Kidney (tissue), 14 donors: Measurements from ENCODE around the gene METTL24. TPM values are rescaled to one million over a fixed set of nuclear protein-coding genes. Genes with fewer than 3 reads are reported as not detected.

Source experiments
- DNase-seq, 5 donors: peaks; one replicate each; pipeline ENCODE4 v3.0.0-alpha.2; 2013 to 2020
- FAIRE-seq: peaks from 2 replicates; lab custom pipeline; 2012; peaks lifted over from hg19 to GRCh38; lab: Jason Lieb, UNC
- H3K27ac ChIP-seq, 2 donors: one replicate each; pipeline ENCODE4 v1.7.0; 2013; ENCODE audit warnings: low read depth in 2 of 2, low read length in 2 of 2, inconsistent platforms in 1 of 2
- H3K27me3 ChIP-seq: one replicate; pipeline ENCODE4 v1.7.1; 2013; ENCODE audit warnings: low read length, inconsistent platforms; ENCODE audit not compliant: control insufficient read depth, insufficient read depth
- H3K36me3 ChIP-seq, 3 donors: one replicate each; pipeline versions ENCODE4 v1.7.0 to v1.7.1; 2013; ENCODE audit warnings: low read length in 3 of 3, control low read depth in 1 of 3, inconsistent platforms in 1 of 3; ENCODE audit not compliant: insufficient read depth in 3 of 3, control insufficient read depth in 2 of 3
- H3K4me1 ChIP-seq, 3 donors: one replicate each; pipeline versions ENCODE4 v1.7.0 to v1.7.1; 2013; ENCODE audit warnings: low read length in 3 of 3, inconsistent platforms in 1 of 3, low read depth in 1 of 3; ENCODE audit not compliant: control insufficient read depth in 2 of 3, insufficient read depth in 2 of 3
- H3K4me3 ChIP-seq, 3 donors: one replicate each; pipeline versions ENCODE4 v1.7.0 to v1.8.1; 2013; ENCODE audit warnings: low read length in 3 of 3, control low read depth in 1 of 3, inconsistent platforms in 1 of 3
- H3K9ac ChIP-seq, 3 donors: one replicate each; pipeline versions ENCODE4 v1.7.0 to v1.7.1; 2013; ENCODE audit warnings: low read length in 3 of 3, control low read depth in 1 of 3, inconsistent platforms in 1 of 3
- H3K9me3 ChIP-seq, 3 donors: one replicate each; pipeline versions ENCODE4 v1.7.0 to v1.7.1; 2013; ENCODE audit warnings: low read length in 3 of 3, control low read depth in 1 of 3, inconsistent platforms in 1 of 3; ENCODE audit not compliant: control insufficient read depth in 2 of 3, insufficient read depth in 1 of 3
- CTCF ChIP-seq: IDR thresholded peaks from 3 replicates; pipeline ENCODE4 v1.5.1; 2012; ENCODE audit warnings: mild to moderate bottlenecking, moderate library complexity, borderline replicate concordance; ENCODE audit not compliant: insufficient read depth; ENCODE audit errors: extremely low read depth
- intact Hi-C: fragments of 100-400 bp; cut with DNase I; formaldehyde crosslinking; loops from one replicate; pipeline ENCODE4 v1.11.1; 2022
- polyA plus RNA-seq: library from polyadenylated mRNA; stranded (reverse); fragments of 350-450 nt; fragmentation: Illumina TruSeq; extraction: RNeasy Lipid Tissue Mini Kit (QIAGEN cat#74804); gene quantifications from one replicate; pipeline ENCODE4 v1.2.3, GENCODE V29; 2014; ENCODE audit warnings: low read depth, low replicate concordance; ENCODE audit not compliant: insufficient read depth
- total RNA-seq: library from RNA; stranded (reverse); fragmentation: NEBNext Ultra II Directional; extraction: Animal tissue kit (Norgen Biotek cat#: 25700); gene quantifications from one replicate; pipeline ENCODE4 v1.2.1, GENCODE V29; 2021
- donor health status: control.
- donor health status: control.
- donor health status: control.
- donor health status: control.
- donor health status: control.
- donor health status: DM: yes; HTN: yes; CAD: no.
- donor health status: Normal renal cell carcinoma (clear cell type).

METTL24 gene
- total and polyA plus RNA-seq, 2 donors from 2014 or later = 1.4 to 3.5 TPM

- intact Hi-C loops = no loop called here
- H3K4me3 ChIP-seq = no peak overlapping the region
- H3K27ac ChIP-seq = no peak overlapping the region
- FAIRE-seq (no peak), DNase-seq (peak in 1 of 5 donors; percentile 22)
- H3K9ac ChIP-seq = no peak overlapping the region
- H3K4me1 ChIP-seq = peaks cover 0 to 17% (median 2%) of the 10 kb centered on the region in 3 donors
- H3K9me3 ChIP-seq = no peaks in the 10 kb centered on the region
- H3K36me3 ChIP-seq = no peaks in the 10 kb centered on the region
- H3K27me3 ChIP-seq = no peaks in the 10 kb centered on the region
- no peak for TF ChIP-seq CTCF
Observed at GRCh38 chr6:110332281-110332680, 25.9 kb downstream of the METTL24 start.

GRCh38 chr6:110331816-110332215, 26.3 kb downstream of the METTL24 start:
- no peaks in the 10 kb centered on the region for H3K9me3 ChIP-seq
- intact Hi-C loops = no loop called here
- H3K4me1 ChIP-seq = peaks cover 0 to 17% (median 2%) of the 10 kb centered on the region in 3 donors
- DNase-seq (peak in 4 of 5 donors; percentile 62 to 84 (median 71)), FAIRE-seq (no peak)
- no peak overlapping the region for H3K27ac ChIP-seq
- no peak overlapping the region for H3K9ac ChIP-seq
- no peak overlapping the region for H3K4me3 ChIP-seq
- no peak for TF ChIP-seq CTCF
- H3K27me3 ChIP-seq = no peaks in the 10 kb centered on the region
- H3K36me3 ChIP-seq = no peaks in the 10 kb centered on the region

- Histone ChIP-seq H3K27ac (no peak overlapping the region), H3K9me3 (no peaks in the 10 kb centered on the region), H3K36me3 (no peaks in the 10 kb centered on the region), H3K4me1 (peaks cover 0 to 17% (median 2%) of the 10 kb centered on the region in 3 donors), H3K9ac (no peak overlapping the region), H3K4me3 (no peak overlapping the region), H3K27me3 (no peaks in the 10 kb centered on the region)
- intact Hi-C loops = no loop called here
- no peak for TF ChIP-seq CTCF
- no peak for DNase-seq
- no peak for FAIRE-seq
Observed at GRCh38 chr6:110331390-110331789, 26.8 kb downstream of the METTL24 start.
